ENCODE results near the gene PTPRE. TPM values are rescaled to one million over a fixed set of nuclear protein-coding genes. Genes with fewer than 3 reads are reported as not detected.

The PTPRE gene
- total RNA-seq, 1 experiment from 2014 or later: 11.6 TPM

GRCh38 chr10:128072941-128073645 is 166.2 kb downstream of the PTPRE start:
- CTCF ChIA-PET: interaction anchor here (1.0 kb wide), 1 partner anchor 357 kb away, joined by 4 read pairs; no protein-coding TSS in a partner anchor
- no TSS peak for BruUV-seq (replicated peaks)
- POLR2A ChIA-PET (ENCODE audit: low non-redundant PET): no interaction called here

GRCh38 chr10:128073890-128074289 is 167.0 kb downstream of the PTPRE start:
- no peaks in the 10 kb centered on the region for H3K4me1 ChIP-seq (ENCODE audit: insufficient read depth, low read length, poor library complexity, severe bottlenecking)
- no peaks in the 10 kb centered on the region for H3K36me3 ChIP-seq (ENCODE audit: insufficient read depth, low read length, poor library complexity, severe bottlenecking)
- no peak overlapping the region for H3K27ac ChIP-seq (ENCODE audit: low read depth, low read length, poor library complexity, severe bottlenecking)
- no TSS peak for BruUV-seq (replicated peaks)
- DNase-seq (ENCODE audit: low spot score): no peak
- H3K27me3 ChIP-seq (replicated peaks; ENCODE audit: insufficient read depth, low read depth, low read length, poor library complexity): no peaks in the 10 kb centered on the region
- H3K9me3 ChIP-seq (ENCODE audit: low read depth, low read length, poor library complexity, severe bottlenecking): no peaks in the 10 kb centered on the region
- ChIA-PET CTCF (no interaction called here), POLR2A (ENCODE audit: low non-redundant PET) (no interaction called here)
- intact Hi-C loops (cut with micrococcal nuclease; ENCODE audit: unreplicated experiment): no loop called here
- H3K4me3 ChIP-seq (ENCODE audit: low read depth, low read length, poor library complexity, severe bottlenecking): no peak overlapping the region
- no peak for TF ChIP-seq EZH2 (IDR thresholded peaks at IDR 0.05; ENCODE audit: borderline replicate concordance, low read depth, low read length, poor library complexity, severe bottlenecking)
- no peak for TF ChIP-seq CTCF (conservative IDR thresholded peaks at IDR 0.05; ENCODE audit: low read depth, low read length)

More at GRCh38 chr10:128072941-128073645, 166.2 kb downstream of the PTPRE start:
- no peaks in the 10 kb centered on the region for H3K4me1 ChIP-seq (ENCODE audit: insufficient read depth, low read length, poor library complexity, severe bottlenecking)
- no peaks in the 10 kb centered on the region for H3K36me3 ChIP-seq (ENCODE audit: insufficient read depth, low read length, poor library complexity, severe bottlenecking)
- intact Hi-C loops (cut with micrococcal nuclease; ENCODE audit: unreplicated experiment): no loop called here
- DNase-seq (ENCODE audit: low spot score): no peak
- no peak overlapping the region for H3K27ac ChIP-seq (ENCODE audit: low read depth, low read length, poor library complexity, severe bottlenecking)
- TF ChIP-seq EZH2 (IDR thresholded peaks at IDR 0.05; ENCODE audit: borderline replicate concordance, low read depth, low read length, poor library complexity, severe bottlenecking) (no peak), CTCF (conservative IDR thresholded peaks at IDR 0.05; ENCODE audit: low read depth, low read length) (no peak)
- no peaks in the 10 kb centered on the region for H3K9me3 ChIP-seq (ENCODE audit: low read depth, low read length, poor library complexity, severe bottlenecking)
- no peak overlapping the region for H3K4me3 ChIP-seq (ENCODE audit: low read depth, low read length, poor library complexity, severe bottlenecking)
- H3K27me3 ChIP-seq (replicated peaks; ENCODE audit: insufficient read depth, low read depth, low read length, poor library complexity): no peaks in the 10 kb centered on the region

- intact Hi-C loops (cut with micrococcal nuclease; ENCODE audit: unreplicated experiment): no loop called here
- DNase-seq (ENCODE audit: low spot score): no peak
- no peak overlapping the region for H3K27ac ChIP-seq (ENCODE audit: low read depth, low read length, poor library complexity, severe bottlenecking)
- no peak overlapping the region for H3K4me3 ChIP-seq (ENCODE audit: low read depth, low read length, poor library complexity, severe bottlenecking)
- H3K36me3 ChIP-seq (ENCODE audit: insufficient read depth, low read length, poor library complexity, severe bottlenecking): no peaks in the 10 kb centered on the region
- TF ChIP-seq EZH2 (IDR thresholded peaks at IDR 0.05; ENCODE audit: borderline replicate concordance, low read depth, low read length, poor library complexity, severe bottlenecking) (no peak), CTCF (conservative IDR thresholded peaks at IDR 0.05; ENCODE audit: low read depth, low read length) (no peak)
- H3K27me3 ChIP-seq (replicated peaks; ENCODE audit: insufficient read depth, low read depth, low read length, poor library complexity): no peaks in the 10 kb centered on the region
- no TSS peak for BruUV-seq (replicated peaks)
- ChIA-PET POLR2A (ENCODE audit: low non-redundant PET) (no interaction called here), CTCF (no interaction called here)
- no peaks in the 10 kb centered on the region for H3K9me3 ChIP-seq (ENCODE audit: low read depth, low read length, poor library complexity, severe bottlenecking)
- H3K4me1 ChIP-seq (ENCODE audit: insufficient read depth, low read length, poor library complexity, severe bottlenecking): no peaks in the 10 kb centered on the region
These were observed 167.7 kb downstream of the PTPRE start for GRCh38 chr10:128074589-128074988.

All from A673 (cell line).